Activated naive CD8-positive, alpha-beta T cell treated with anti-CD3 and anti-CD28 coated beads for 36 hours (primary cell): ENCODE results near the gene LAMC3. TPM values are rescaled to one million over a fixed set of nuclear protein-coding genes. Genes with fewer than 3 reads are reported as not detected.

Source experiments
- DNase-seq: peaks from one replicate; pipeline ENCODE4 v3.0.0; 2021
- H3K27ac Mint-ChIP-seq: one replicate; pipeline ENCODE4 v1.8.0; 2022; ENCODE audit warnings: mild to moderate bottlenecking, moderate library complexity, mixed read lengths
- H3K27me3 Mint-ChIP-seq: one replicate; pipeline ENCODE4 v1.8.0; 2022; ENCODE audit warnings: mild to moderate bottlenecking, mixed read lengths
- H3K36me3 Mint-ChIP-seq: one replicate; pipeline ENCODE4 v1.8.0; 2021; ENCODE audit warnings: mild to moderate bottlenecking, mixed read lengths
- H3K4me1 Mint-ChIP-seq: one replicate; pipeline ENCODE4 v1.8.0; 2021; ENCODE audit warnings: mixed read lengths
- H3K4me3 Mint-ChIP-seq: one replicate; pipeline ENCODE4 v1.8.0; 2022; ENCODE audit warnings: mild to moderate bottlenecking, moderate library complexity, mixed read lengths
- H3K9me3 Mint-ChIP-seq: one replicate; pipeline ENCODE4 v1.8.0; 2022; ENCODE audit warnings: mixed read lengths
- total RNA-seq, 2 experiments: library from RNA; stranded (reverse); gene quantifications; one replicate each; pipeline ENCODE4 v1.2.3, GENCODE V29; 2021

The LAMC3 gene
- total RNA-seq, 2 experiments from 2014 or later = 0.56 to 0.91 TPM

DNA sequence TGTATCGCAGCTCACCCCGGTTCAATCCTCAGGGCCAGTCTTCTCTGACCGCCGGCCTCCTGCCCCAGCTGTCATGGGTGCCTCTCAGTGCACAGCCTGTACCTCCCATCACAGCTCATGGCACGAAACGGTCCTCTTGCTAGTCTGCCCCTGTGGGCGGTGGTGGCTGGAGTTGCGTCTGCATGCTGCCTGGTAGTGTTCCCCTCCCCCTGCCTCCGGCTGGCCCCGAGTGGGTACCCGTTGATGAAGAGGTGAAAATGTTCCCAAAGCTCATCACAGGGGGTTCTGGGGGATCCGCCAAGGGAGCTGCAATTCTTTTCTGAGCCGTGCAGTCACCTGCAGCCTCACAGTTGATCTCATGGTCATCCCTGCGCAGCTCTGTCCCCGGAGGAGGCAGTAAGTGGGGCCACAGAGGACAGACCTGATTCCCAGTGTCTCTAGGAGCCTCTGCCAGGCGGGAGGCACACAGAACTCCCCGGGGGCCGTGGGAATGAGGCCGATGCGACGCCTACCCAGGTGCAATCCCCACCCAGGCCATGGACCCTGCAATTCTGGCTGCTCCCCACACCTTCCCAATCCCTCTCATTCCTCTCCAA, 35.2 kb upstream of the LAMC3 start:
- Mint-ChIP-seq H3K27ac (no peak overlapping the region), H3K4me1 (no peaks in the 10 kb centered on the region), H3K27me3 (peaks cover 9% of the 10 kb centered on the region), H3K36me3 (no peaks in the 10 kb centered on the region), H3K4me3 (no peak overlapping the region), H3K9me3 (no peaks in the 10 kb centered on the region)
- DNase-seq = no peak

- H3K36me3 Mint-ChIP-seq = no peaks in the 10 kb centered on the region
- no peak for DNase-seq
- H3K9me3 Mint-ChIP-seq = no peaks in the 10 kb centered on the region
- H3K27ac Mint-ChIP-seq = no peak overlapping the region
- peaks cover 9% of the 10 kb centered on the region for H3K27me3 Mint-ChIP-seq
- no peaks in the 10 kb centered on the region for H3K4me1 Mint-ChIP-seq
- no peak overlapping the region for H3K4me3 Mint-ChIP-seq
Observed at GRCh38 chr9:130974697-130975096, 34.3 kb upstream of the LAMC3 start.

DNA sequence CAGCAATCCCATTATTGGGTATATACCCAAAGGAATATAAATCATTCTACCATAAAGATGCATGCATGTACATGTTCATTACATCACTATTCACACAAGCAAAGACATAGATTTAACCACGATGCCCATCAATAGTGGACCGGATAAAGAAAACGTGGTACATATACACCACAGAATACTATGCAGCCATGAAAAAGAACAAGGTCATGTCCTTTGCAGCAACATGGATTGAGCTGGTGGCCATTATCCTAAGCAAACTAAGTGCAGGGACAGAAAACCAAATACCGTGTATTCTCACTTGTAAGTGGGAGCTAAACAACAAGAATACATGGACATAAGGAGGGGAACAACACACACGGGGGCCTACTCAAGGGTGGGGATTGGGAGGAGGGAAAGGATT, 33.8 kb upstream of the LAMC3 start:
- Mint-ChIP-seq H3K36me3 (no peaks in the 10 kb centered on the region), H3K27me3 (peaks cover 9% of the 10 kb centered on the region), H3K4me1 (no peaks in the 10 kb centered on the region), H3K9me3 (no peaks in the 10 kb centered on the region), H3K27ac (no peak overlapping the region), H3K4me3 (no peak overlapping the region)
- no peak for DNase-seq

GRCh38 chr9:130975932-130976841, 32.8 kb upstream of the LAMC3 start:
- Mint-ChIP-seq H3K36me3 (no peaks in the 10 kb centered on the region), H3K27ac (no peak overlapping the region), H3K4me1 (no peaks in the 10 kb centered on the region), H3K9me3 (no peaks in the 10 kb centered on the region), H3K4me3 (no peak overlapping the region), H3K27me3 (peaks cover 9% of the 10 kb centered on the region)
- no peak for DNase-seq

DNA sequence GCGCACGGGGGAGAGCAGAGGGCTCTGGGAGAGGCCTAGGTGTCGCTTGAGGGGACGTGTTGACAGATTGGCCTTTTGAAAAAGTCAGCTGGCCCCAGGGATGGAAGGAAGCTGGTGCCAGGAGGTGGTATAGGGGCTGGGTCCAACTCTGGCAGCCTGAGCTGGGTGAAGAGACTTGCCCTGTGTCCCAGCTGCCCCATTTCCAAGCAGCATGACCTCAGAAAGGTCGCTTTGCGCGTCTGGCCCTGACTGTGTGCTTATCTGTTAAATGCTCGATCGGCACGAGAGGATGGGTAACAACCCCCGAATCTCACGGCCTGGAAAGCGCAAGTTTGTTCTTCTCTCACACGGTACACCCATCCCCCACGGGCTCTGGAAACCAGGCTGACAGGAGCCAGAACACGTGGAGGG, 31.2 kb upstream of the LAMC3 start:
- no peak for DNase-seq
- Mint-ChIP-seq H3K27ac (no peak overlapping the region), H3K27me3 (no peaks in the 10 kb centered on the region), H3K36me3 (no peaks in the 10 kb centered on the region), H3K9me3 (no peaks in the 10 kb centered on the region), H3K4me1 (no peaks in the 10 kb centered on the region), H3K4me3 (no peak overlapping the region)

- no peaks in the 10 kb centered on the region for H3K9me3 Mint-ChIP-seq
- no peaks in the 10 kb centered on the region for H3K4me1 Mint-ChIP-seq
- no peak for DNase-seq
- no peaks in the 10 kb centered on the region for H3K36me3 Mint-ChIP-seq
- no peak overlapping the region for H3K27ac Mint-ChIP-seq
- no peaks in the 10 kb centered on the region for H3K27me3 Mint-ChIP-seq
- no peak overlapping the region for H3K4me3 Mint-ChIP-seq
Observed at GRCh38 chr9:130979591-130980385, 29.2 kb upstream of the LAMC3 start.

DNA sequence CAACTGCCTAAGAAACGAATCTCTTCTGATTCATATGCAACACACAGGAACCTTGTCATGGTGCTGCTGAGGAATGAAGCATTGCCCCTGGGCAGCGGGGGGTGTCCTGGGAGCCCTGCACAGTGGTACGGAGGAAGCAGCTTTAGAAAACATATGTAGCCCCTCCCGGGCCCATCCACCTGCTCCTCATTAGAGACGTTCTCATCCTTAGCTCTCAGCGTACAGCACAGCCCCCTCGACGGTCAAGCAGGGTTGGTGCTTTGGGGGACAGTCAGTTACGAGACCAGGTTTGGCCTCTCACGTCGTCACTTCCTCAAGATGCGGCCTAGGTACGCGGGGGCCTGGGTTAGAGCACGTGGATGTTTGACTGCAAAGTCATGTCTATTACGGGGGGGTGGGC, 28.4 kb upstream of the LAMC3 start:
- H3K9me3 Mint-ChIP-seq = no peaks in the 10 kb centered on the region
- no peaks in the 10 kb centered on the region for H3K4me1 Mint-ChIP-seq
- no peak overlapping the region for H3K4me3 Mint-ChIP-seq
- no peak for DNase-seq
- H3K27me3 Mint-ChIP-seq = no peaks in the 10 kb centered on the region
- no peaks in the 10 kb centered on the region for H3K36me3 Mint-ChIP-seq
- no peak overlapping the region for H3K27ac Mint-ChIP-seq

GRCh38 chr9:130981002-130981755, 27.8 kb upstream of the LAMC3 start:
- H3K27ac Mint-ChIP-seq = no peak overlapping the region

DNA sequence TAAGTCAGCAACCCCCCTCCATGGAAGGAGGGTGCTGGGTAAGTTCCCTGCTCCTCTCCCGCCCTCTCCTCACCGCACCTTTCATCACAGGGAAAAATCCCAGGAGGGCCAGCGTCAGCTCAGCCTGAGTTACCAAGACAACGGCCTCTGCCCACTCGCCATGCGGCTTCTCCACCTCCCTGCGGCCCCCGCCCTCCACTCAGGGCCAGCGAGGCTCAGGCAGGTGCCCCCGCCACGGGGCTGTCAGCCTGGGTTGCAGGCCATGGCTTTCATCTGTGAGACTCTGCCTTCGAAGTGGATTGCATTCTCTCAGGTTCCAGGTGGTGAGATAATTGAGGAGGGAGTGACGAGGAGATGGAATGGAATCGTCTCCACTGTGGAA, 27.2 kb upstream of the LAMC3 start:
- H3K9me3 Mint-ChIP-seq = no peaks in the 10 kb centered on the region
- no peak overlapping the region for H3K4me3 Mint-ChIP-seq
- H3K27me3 Mint-ChIP-seq = no peaks in the 10 kb centered on the region
- H3K4me1 Mint-ChIP-seq = no peaks in the 10 kb centered on the region
- no peak overlapping the region for H3K27ac Mint-ChIP-seq
- DNase-seq = no peak
- H3K36me3 Mint-ChIP-seq = no peaks in the 10 kb centered on the region

More at GRCh38 chr9:130981002-130981755, 27.8 kb upstream of the LAMC3 start:
- H3K4me1 Mint-ChIP-seq = no peaks in the 10 kb centered on the region
- H3K36me3 Mint-ChIP-seq = no peaks in the 10 kb centered on the region
- no peaks in the 10 kb centered on the region for H3K27me3 Mint-ChIP-seq
- no peak overlapping the region for H3K4me3 Mint-ChIP-seq
- DNase-seq = no peak
- no peaks in the 10 kb centered on the region for H3K9me3 Mint-ChIP-seq

DNA sequence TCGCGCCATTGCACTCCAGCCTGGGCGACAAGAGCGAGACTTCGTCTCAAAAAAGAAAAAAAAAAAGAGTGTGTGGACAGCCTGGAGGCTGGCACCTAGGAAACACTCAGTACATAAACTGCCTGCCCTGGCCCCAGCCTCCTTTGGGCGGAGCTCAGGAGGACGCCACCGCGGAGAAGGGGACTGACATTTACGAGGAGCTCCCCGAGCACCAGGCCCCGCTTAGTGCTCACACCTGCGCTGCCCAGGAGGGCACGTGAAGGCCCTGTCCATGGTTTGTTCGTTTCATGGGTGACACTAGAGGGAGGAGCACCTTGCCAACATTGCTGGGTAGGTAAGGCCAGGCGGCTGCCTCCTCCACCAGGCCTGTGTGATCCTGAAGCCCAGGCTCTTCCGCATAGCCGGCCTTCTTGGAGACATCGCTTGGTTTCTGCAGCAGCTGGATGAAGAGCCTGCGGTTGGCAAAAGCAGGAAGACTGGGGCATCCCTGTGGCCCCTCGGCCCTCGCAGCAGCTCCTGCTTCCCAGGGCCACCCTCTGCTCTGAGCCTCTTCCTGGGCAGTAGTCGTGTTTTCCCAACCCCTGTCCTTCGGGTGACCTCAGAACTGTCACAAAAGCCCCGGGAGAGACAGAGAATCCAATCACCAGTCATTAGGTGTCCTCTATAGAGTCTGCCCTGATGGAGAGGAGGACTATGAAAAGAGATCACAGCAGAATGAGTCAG, 26.2 kb upstream of the LAMC3 start:
- Mint-ChIP-seq H3K27ac (no peak overlapping the region), H3K27me3 (no peaks in the 10 kb centered on the region), H3K9me3 (no peaks in the 10 kb centered on the region), H3K4me3 (no peak overlapping the region), H3K36me3 (no peaks in the 10 kb centered on the region), H3K4me1 (no peaks in the 10 kb centered on the region)
- no peak for DNase-seq

DNA sequence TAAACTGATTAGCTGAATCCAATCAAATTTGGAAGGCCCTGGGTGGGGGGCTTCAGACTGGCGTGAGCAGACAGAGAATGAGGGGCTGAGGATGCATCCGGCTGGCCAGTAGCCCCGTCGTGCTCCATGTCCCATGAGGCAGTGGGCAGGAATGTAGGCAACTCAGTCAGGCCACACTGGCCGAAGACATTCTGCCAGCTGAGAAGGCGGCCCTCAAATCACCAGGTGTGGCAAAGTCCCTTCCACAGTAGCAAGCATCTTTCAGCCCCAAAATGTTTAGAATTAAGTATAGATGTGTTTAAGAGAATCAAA, 25.7 kb upstream of the LAMC3 start:
- Mint-ChIP-seq H3K36me3 (no peaks in the 10 kb centered on the region), H3K4me3 (no peak overlapping the region), H3K4me1 (no peaks in the 10 kb centered on the region), H3K27ac (no peak overlapping the region), H3K27me3 (no peaks in the 10 kb centered on the region), H3K9me3 (no peaks in the 10 kb centered on the region)
- no peak for DNase-seq

DNA sequence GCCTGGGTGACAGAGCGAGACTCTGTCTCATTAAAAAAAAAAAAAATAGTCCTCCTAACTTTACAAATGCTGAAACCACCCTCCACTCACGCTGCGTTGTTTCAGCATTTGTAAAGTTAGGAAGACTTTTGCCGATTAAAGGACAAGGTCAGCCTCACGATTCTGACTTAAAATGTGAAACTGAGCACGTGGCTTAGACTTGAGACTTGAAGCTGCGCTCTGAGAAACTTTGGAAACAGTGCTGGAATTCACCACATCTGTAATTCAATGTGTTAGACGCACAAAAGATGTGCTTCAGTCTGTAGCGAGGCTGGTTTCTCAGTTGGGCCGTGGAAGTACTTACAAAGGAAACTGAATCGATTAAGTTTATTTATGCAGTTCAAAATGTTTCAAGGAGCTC, 25.0 kb upstream of the LAMC3 start:
- Mint-ChIP-seq H3K27ac (no peak overlapping the region), H3K4me3 (no peak overlapping the region), H3K36me3 (no peaks in the 10 kb centered on the region), H3K27me3 (no peaks in the 10 kb centered on the region), H3K4me1 (no peaks in the 10 kb centered on the region), H3K9me3 (no peaks in the 10 kb centered on the region)
- DNase-seq = no peak

- Mint-ChIP-seq H3K4me3 (no peak overlapping the region), H3K36me3 (no peaks in the 10 kb centered on the region), H3K4me1 (no peaks in the 10 kb centered on the region), H3K27me3 (no peaks in the 10 kb centered on the region), H3K9me3 (no peaks in the 10 kb centered on the region), H3K27ac (no peak overlapping the region)
- DNase-seq = no peak
Observed at GRCh38 chr9:130984521-130984920, 24.5 kb upstream of the LAMC3 start.

DNA sequence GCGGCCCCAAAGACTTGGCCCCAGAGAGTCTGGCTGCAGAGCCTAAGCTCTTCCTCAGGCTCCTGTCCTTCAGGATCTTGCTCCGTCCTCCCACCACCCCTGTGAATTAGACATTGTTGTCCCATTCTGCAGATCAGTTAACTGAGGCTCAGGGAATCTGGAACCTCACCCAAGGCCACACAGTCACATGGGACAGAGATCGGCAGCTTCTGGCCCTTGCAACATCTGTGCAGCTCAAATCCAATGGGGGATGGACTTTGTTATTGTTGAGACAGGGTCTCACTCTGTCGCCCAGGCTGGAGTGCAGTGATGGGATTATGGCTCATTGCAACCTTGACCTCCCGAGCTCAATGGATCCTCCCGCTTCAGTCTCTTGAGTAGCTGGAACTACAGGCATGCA, 23.9 kb upstream of the LAMC3 start:
- Mint-ChIP-seq H3K36me3 (no peaks in the 10 kb centered on the region), H3K4me3 (no peak overlapping the region), H3K27me3 (no peaks in the 10 kb centered on the region), H3K27ac (no peak overlapping the region), H3K4me1 (no peaks in the 10 kb centered on the region), H3K9me3 (no peaks in the 10 kb centered on the region)
- DNase-seq = no peak
